KOPT-K1 (cell line): Measurements from ENCODE around the gene CRHR1.

Experiments
- H3K27ac ChIP-seq: fragments of 200-600 bp; sonication (generic); 2 replicates; pipeline ENCODE4 v1.5.1; 2016; ENCODE audit warnings: antibody characterized with exemption, mild to moderate bottlenecking, low read depth, low read length; ENCODE audit not compliant: poor library complexity, severe bottlenecking
- H3K36me3 ChIP-seq: fragments of 200-600 bp; sonication (generic); 2 replicates; pipeline ENCODE4 v1.5.1; 2017; ENCODE audit warnings: antibody characterized with exemption, mild to moderate bottlenecking, low read length, moderate library complexity; ENCODE audit not compliant: insufficient read depth
- H3K9me3 ChIP-seq: fragments of 200-600 bp; sonication (generic); 2 replicates; pipeline ENCODE4 v1.5.1; 2017; ENCODE audit warnings: antibody characterized with exemption, low read length, mild to moderate bottlenecking; ENCODE audit not compliant: insufficient read depth, poor library complexity, severe bottlenecking

Gene CRHR1

DNA sequence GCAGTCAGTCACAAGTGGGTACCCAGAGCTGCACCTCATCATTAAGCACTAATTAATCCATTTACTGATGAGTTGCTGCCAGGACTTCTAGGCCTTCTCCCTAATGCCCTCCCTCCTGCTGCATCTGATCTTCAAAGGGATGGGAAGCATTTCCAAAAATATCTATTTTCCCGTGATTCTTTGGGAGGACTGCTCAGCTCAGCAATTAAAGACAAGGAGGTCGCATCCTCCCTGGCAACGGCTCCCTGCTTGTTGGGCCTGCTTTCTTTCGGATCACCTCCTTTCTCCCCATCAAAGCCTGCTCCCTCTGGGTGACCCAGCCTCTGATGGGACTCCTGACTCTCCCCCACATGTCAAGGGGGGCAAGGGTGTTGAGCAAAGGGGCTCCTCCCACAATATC, 34.6 kb downstream of the CRHR1 start:
- Histone ChIP-seq H3K27ac (no peak overlapping the region), H3K36me3 (no peaks in the 10 kb centered on the region), H3K9me3 (no peaks in the 10 kb centered on the region)

DNA sequence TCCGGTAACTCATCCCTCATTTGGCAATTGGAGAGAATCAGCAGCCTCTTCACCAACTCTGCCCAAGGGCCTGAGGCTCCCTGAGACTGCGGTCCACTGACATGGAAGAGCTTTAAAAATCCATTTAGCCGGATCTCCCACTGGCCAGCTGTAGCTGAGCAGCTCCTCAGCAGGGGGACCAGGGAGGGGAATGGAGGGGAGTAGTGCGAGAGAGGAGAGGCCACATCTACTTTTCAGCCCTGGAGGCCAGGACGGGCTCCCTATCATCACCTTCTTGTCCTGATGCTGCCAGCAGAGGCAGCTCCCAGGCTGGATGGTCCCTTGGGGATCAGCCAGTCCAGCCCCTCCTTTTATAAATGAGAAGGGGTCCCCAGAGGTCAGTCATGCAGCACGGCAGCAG, 35.5 kb downstream of the CRHR1 start:
- Histone ChIP-seq H3K9me3 (no peaks in the 10 kb centered on the region), H3K27ac (no peak overlapping the region), H3K36me3 (no peaks in the 10 kb centered on the region)

DNA sequence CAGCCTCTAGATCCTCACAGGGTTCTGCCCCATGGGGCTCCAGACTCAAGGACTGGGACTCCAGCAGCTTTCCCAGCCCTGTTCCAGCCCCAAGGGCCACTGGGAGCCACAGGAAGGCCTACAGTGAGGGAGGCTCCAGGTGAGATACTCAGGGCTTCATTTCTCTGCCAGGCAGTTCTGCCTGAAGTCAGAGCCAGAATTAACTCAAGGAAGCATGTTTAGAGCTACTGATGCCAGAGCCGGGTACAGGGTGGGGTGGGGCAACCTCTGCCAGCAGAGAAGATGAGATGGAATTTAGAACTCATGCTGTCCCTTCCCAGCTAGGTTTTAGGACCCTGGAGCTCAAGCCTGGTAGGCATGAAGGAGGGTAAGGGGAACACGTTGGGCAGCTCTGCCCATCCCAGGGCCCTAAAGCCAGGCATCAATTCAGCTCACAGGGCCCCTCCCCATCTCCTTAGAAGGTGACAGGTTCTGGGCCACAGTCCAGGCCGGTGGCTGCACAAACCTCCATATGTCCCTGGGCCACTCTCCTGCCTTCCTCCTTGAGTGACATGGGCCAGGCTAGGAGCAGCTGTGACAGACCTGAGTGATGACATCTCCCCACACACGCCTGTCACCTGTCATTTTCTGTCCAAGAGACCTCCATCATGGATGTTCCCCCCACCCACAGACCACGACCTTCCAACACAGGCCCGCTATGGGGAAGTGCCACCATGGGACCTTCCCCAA, 36.1 kb downstream of the CRHR1 start:
- H3K27ac ChIP-seq: no peak overlapping the region
- no peaks in the 10 kb centered on the region for H3K9me3 ChIP-seq
- no peaks in the 10 kb centered on the region for H3K36me3 ChIP-seq

DNA sequence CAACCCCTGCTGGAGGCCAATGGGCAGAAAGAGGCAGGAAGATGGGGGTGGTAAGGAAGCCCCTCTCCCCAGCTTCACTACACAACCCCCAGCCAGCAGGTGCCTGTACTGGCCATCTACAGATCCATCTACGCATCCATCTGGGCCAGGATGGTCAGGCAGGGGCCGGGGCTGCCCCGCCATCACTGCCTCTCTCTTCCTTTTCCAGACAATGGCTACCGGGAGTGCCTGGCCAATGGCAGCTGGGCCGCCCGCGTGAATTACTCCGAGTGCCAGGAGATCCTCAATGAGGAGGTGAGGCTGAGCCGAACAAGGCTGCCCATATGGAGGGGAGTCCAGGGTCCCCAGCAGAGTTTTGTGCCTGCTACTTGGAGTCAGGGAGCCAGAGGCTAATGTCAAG, 37.0 kb downstream of the CRHR1 start:
- Histone ChIP-seq H3K27ac (no peak overlapping the region), H3K36me3 (no peaks in the 10 kb centered on the region), H3K9me3 (no peaks in the 10 kb centered on the region)

DNA sequence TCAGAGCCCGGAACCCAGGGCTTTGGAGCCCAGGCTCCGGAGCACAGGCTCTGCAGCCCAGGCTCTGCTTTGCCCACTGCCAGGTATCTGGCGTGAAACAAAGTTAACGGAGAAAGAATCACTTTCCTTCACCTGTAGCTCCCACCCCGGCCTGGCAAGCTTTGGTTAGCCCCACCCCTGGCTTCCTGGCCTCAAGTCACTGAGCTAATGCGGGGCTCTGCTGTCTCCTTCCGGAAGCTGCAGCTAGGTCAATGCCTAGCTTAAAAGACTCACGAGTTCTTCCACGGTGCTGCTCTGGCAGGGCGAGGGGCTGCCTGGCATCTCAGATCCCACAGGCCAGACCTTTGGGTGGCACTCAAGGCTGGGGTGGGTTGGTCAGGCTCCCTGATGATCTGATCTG, 39.5 kb downstream of the CRHR1 start:
- H3K36me3 ChIP-seq: no peaks in the 10 kb centered on the region
- no peaks in the 10 kb centered on the region for H3K9me3 ChIP-seq
- H3K27ac ChIP-seq: no peak overlapping the region

DNA sequence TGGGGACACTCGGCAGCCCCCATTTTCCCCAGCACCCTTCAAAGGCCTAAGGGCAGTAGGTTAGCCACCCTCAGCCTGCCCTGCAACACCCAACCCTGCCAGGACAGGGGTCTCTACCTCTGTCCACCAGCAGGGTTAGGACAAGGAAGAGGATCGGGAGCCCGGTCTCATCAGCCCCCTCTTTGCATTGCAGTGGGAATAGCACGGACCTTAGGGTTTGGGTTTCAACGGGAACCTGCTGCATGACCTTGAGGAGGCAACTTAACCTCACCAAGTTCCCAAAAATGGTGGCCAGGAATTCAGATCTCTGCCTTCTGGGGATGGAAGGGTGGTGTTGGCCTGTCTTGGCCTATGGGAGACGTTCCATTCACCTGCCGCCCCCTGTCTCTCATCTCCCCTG, 40.4 kb downstream of the CRHR1 start:
- Histone ChIP-seq H3K9me3 (no peaks in the 10 kb centered on the region), H3K27ac (no peak overlapping the region), H3K36me3 (no peaks in the 10 kb centered on the region)

DNA sequence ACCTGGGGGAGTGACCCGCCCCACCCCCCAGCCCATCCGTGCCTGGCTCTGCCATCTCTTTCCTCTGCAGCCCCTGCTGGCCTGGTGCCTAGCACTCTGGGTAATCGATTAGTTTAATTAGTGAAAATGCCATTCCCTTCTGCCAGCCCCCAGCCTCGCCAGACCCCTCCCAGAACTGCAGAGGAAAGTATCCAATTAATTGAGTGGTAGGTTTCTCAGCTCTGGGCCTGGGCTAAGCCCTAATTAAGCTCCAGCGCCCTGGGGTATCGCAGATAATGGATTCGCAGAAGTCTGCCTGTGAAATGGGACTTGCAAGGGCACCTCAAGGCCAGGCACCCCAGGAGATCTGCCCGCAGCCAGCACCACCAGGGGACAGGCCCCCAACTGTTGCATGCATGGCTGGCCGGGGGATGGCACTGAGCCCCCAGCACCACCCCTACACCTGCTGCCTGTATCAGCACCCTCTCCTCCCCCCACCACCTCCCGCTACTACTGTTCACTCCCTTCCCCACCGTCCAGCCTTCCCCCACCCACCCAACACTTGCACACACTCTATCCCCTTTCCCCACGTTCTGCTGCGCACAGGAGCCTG, 40.9 kb downstream of the CRHR1 start:
- no peaks in the 10 kb centered on the region for H3K36me3 ChIP-seq
- H3K9me3 ChIP-seq: no peaks in the 10 kb centered on the region
- no peak overlapping the region for H3K27ac ChIP-seq

DNA sequence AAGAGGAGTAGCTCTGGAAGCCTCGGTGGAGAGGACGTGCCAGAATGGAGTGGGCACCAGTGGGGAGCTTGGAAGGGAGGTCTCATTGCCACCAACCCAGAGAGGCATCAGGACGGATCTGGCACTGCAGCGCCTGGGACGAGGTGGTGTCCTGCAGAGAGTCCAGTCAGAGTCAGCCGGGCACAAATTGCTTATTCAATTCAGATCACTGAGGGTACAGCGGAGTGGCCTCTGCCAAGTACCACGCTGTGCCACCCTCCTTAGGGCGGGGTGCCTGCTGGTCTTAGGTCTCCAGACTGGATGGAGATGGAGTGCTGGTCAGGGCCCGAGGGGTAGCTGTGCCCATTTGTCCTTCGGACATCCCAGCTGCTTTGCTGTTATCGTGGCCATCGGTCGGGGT, 41.7 kb downstream of the CRHR1 start:
- Histone ChIP-seq H3K9me3 (no peaks in the 10 kb centered on the region), H3K27ac (no peak overlapping the region), H3K36me3 (no peaks in the 10 kb centered on the region)

DNA sequence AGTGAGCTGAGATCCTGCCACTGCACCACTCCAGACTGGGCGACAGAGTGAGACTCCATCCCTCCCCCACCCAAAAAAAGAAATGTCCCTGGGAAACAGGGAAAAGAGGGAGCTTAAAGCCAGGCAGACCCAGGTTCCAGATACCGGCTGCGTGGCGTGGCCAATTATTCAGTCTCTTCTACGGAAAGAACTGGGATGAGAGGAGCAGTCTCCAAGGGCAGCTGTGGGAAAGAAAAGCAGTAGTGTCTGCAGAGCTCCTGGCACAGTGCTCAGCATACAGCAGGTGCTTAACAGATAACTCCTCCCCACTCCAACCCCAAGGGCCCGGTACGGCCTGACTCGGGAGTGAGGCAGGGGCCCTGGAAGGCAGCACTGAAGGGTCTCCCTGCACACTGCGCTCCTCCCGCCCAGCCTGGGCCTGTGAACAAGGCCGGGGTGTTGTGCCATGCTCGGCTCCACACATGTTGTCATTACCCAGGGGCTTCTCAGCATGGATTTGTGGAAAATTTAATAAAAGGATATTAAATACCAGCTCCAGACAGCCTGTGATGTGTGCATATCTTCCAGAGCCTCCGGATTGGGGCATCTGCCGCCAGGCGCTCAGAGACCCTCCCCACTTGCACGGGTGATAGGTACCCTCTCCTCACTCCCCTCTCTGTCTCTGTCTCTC, 42.9 kb downstream of the CRHR1 start:
- no peak overlapping the region for H3K27ac ChIP-seq
- no peaks in the 10 kb centered on the region for H3K36me3 ChIP-seq
- H3K9me3 ChIP-seq: no peaks in the 10 kb centered on the region

DNA sequence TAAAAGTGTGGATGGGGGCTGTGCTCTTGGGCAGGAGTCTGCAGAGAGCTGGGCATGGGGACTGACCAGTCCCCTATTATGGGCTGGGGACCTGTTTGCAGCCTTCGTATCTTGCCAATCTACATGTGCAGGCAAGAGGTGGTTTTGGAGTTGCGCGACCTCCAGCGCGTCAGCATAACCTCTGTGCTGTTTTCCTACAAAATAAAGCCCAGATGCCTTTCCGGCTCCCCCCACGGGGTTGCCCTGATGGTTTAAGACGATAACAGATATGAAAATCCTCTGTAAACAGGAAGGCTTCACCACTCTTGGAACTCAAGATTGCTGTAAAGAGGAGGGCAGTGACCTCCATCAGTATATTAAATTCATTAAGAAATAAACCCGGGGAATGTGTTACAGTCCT, 44.1 kb downstream of the CRHR1 start:
- H3K27ac ChIP-seq: no peak overlapping the region
- H3K9me3 ChIP-seq: no peaks in the 10 kb centered on the region
- H3K36me3 ChIP-seq: no peaks in the 10 kb centered on the region

DNA sequence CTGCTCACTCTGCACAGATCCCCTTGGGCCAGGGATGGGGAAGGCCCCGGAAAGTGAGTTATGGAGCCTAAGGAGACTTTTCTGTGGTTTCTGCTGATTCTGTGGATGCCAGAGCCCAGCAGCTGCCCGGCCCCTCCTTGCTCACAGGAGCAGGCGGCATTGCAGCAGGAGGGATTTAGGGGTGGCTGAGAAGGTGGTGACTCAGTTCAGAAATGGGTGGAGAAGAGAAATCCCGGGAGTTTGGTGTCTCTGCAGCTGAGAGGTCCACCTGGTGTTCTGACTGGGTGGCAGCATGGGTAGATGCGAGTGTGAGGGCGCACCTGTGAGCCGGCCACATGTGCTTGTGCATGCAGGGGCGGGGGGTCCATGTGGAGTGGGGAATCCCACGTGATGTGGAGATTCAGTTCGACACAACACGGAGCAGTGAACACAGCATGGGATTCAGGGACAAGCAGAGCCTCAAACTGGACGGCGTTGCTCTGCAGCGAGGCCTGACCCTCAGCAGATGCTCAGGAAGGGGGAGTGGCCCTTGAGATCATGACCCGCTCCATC, 44.5 kb downstream of the CRHR1 start:
- H3K9me3 ChIP-seq: no peaks in the 10 kb centered on the region
- H3K27ac ChIP-seq: no peak overlapping the region
- no peaks in the 10 kb centered on the region for H3K36me3 ChIP-seq

DNA sequence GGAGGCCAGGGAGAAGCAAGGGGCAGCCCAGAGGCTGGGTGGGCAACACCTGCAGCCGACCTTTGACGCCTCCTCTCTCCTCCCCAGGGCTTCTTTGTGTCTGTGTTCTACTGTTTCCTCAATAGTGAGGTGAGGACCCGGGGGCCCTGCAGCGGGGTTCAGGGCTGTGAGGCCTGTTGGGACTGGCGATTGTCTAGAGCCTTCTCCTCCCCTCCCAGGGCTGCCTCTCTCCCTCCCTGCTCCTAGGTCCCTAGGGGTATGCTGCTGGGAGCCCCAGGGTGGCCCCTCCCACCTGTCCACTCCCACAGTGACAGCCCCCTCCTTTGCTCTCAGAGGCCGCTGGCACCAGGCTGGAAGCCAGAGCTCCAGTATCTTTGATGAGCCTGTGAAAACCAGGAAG, 49.8 kb downstream of the CRHR1 start:
- no peaks in the 10 kb centered on the region for H3K36me3 ChIP-seq
- no peak overlapping the region for H3K27ac ChIP-seq

DNA sequence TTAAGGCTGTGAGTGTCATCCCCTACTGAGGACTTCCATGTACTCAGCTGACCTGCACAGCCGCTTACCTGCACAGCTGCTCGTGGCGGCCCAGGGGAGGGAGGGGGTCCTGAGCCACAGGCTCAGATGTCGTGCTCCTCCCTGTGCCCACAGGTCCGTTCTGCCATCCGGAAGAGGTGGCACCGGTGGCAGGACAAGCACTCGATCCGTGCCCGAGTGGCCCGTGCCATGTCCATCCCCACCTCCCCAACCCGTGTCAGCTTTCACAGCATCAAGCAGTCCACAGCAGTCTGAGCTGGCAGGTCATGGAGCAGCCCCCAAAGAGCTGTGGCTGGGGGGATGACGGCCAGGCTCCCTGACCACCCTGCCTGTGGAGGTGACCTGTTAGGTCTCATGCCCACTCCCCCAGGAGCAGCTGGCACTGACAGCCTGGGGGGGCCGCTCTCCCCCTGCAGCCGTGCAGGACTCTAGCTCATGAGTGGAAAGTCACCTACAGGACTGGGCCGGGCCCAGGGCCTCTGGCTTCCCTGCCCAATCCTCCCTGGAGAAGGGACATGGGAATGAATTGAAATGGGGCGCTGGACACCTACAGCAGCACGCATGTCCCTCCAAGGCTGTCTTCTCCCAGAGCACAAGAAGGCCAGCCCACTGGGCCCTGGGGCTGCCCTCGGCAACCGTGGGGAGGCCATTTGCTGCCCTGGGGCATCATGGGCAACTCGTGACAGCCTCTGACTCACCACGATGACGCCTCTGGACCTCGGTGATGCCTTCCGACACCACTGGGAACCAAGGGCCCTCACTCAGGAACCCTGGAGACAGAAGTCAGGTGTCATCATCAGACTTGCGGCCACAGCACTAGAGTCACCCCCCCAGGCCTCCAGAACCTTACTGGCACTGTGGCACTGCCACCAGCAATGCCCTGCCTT, 50.6 kb downstream of the CRHR1 start:
- Histone ChIP-seq H3K36me3 (no peaks in the 10 kb centered on the region), H3K27ac (no peak overlapping the region)

More for the DNA sequence above, 49.8 kb downstream of the CRHR1 start:
- H3K9me3 ChIP-seq: no peaks in the 10 kb centered on the region

DNA sequence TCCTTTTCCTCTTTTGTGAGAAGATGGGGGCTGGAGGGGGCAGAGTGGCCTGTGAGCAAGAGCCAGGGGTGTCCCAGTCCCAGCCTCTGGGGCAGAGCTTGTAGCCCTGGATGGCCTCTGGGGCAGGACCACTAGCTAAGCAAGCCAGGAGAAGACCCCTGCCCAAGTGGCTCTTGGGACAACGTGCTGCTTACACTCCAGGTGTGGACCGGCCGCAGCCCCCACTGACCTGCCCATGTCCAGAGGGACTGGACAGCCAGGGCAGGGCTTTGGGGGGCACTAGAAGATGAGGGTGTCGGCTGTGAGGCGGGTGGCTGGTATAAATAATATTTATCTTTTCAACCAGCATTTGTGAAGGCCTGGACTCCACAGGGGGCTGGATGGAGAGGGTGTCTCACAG, 51.4 kb downstream of the CRHR1 start:
- Histone ChIP-seq H3K9me3 (no peaks in the 10 kb centered on the region), H3K27ac (no peak overlapping the region), H3K36me3 (no peaks in the 10 kb centered on the region)

More for the DNA sequence above, 50.6 kb downstream of the CRHR1 start:
- no peaks in the 10 kb centered on the region for H3K9me3 ChIP-seq
